PC-9 (cell line): ENCODE data around the gene LTBP4. TPM values are rescaled to one million over a fixed set of nuclear protein-coding genes. Genes with fewer than 3 reads are reported as not detected.

Experiments
- BruUV-seq: library from RNA; stranded (reverse); fragments of 400-500 nt; replicated peaks from 2 replicates; lab custom pipeline; 2021; lab: Mats Ljungman, UMichigan
- CTCF ChIA-PET: fragments of 300-600 bp; sonication (Branson Sonifier 250); formaldehyde crosslinking; loops from one replicate; lab custom pipeline; 2022; ENCODE audit warnings: antibody characterized with exemption; lab: Charles Lee
- POLR2A ChIA-PET: fragments of 300-600 bp; sonication (Branson Sonifier 250); formaldehyde crosslinking; loops from one replicate; lab custom pipeline; 2022; ENCODE audit warnings: antibody characterized with exemption; ENCODE audit not compliant: unreplicated experiment; lab: Charles Lee
- DNase-seq, 2 experiments: peaks; one replicate each; pipeline versions ENCODE4 v3.0.0 to v3.0.0-alpha.2; 2015 to 2022; ENCODE audit warnings: mixed read lengths in 1 of 2
- H2AFZ ChIP-seq: fragments of 200-600 bp; sonication (generic); 2 replicates; pipeline ENCODE4 v1.8.1; 2017; ENCODE audit warnings: antibody characterized with exemption
- H3F3A ChIP-seq: fragments of 200-600 bp; sonication (generic); 2 replicates; pipeline ENCODE4 v1.8.1; 2017; ENCODE audit warnings: antibody characterized with exemption, mild to moderate bottlenecking, low read depth; ENCODE audit not compliant: insufficient read depth
- H3K27ac ChIP-seq: fragments of 200-600 bp; sonication (generic); 2 replicates; pipeline ENCODE4 v1.6.1; 2016; ENCODE audit warnings: mixed run types
- H3K27me3 ChIP-seq: fragments of 200-600 bp; sonication (generic); 2 replicates; pipeline ENCODE4 v1.6.1; 2016; ENCODE audit warnings: low read depth, mixed run types; ENCODE audit not compliant: insufficient read depth
- H3K36me3 ChIP-seq: fragments of 200-600 bp; sonication (generic); 2 replicates; pipeline ENCODE4 v1.6.1; 2016; ENCODE audit warnings: low read depth, mixed run types
- H3K4me1 ChIP-seq: fragments of 200-600 bp; sonication (generic); replicated peaks from 2 replicates; pipeline ENCODE4 v1.6.1; 2016; ENCODE audit warnings: mixed run types; ENCODE audit not compliant: insufficient read depth
- H3K4me2 ChIP-seq: fragments of 200-600 bp; sonication (generic); 2 replicates; pipeline ENCODE4 v1.6.1; 2017; ENCODE audit warnings: mixed run types
- H3K4me3 ChIP-seq: fragments of 200-600 bp; sonication (generic); 2 replicates; pipeline ENCODE4 v1.6.1; 2016; ENCODE audit warnings: mixed run types
- H3K79me2 ChIP-seq: fragments of 200-600 bp; sonication (generic); 2 replicates; pipeline ENCODE4 v1.6.1; 2017; ENCODE audit warnings: low read depth, mixed run types
- H3K9me2 ChIP-seq: fragments of 200-600 bp; sonication (generic); 2 replicates; pipeline ENCODE4 v1.8.1; 2017; ENCODE audit warnings: mild to moderate bottlenecking; ENCODE audit not compliant: insufficient read depth
- H3K9me3 ChIP-seq: fragments of 200-600 bp; sonication (generic); 2 replicates; pipeline ENCODE4 v1.8.1; 2016; ENCODE audit warnings: low read depth; ENCODE audit not compliant: insufficient read depth
- H4K20me1 ChIP-seq: fragments of 200-600 bp; sonication (generic); 2 replicates; pipeline ENCODE4 v1.8.1; 2017; ENCODE audit not compliant: insufficient read depth
- CTCF ChIP-seq: fragments of 200-600 bp; sonication (generic); conservative IDR thresholded peaks from 2 replicates; pipeline ENCODE4 v1.6.1; 2017; ENCODE audit warnings: mixed run types, antibody characterized with exemption, mild to moderate bottlenecking, moderate library complexity
- EZH2 ChIP-seq: fragments of 200-600 bp; sonication (generic); IDR thresholded peaks from 2 replicates; pipeline ENCODE4 v1.8.0; 2017; ENCODE audit warnings: antibody characterized with exemption, low read depth
- intact Hi-C: fragments of 100-400 bp; cut with micrococcal nuclease; formaldehyde crosslinking; loops from one replicate; pipeline ENCODE4 v1.10.0; 2022; ENCODE audit not compliant: unreplicated experiment
- total RNA-seq: library from RNA; stranded (reverse); gene quantifications from 2 replicates; pipeline ENCODE4 v1.2.3, GENCODE V29; 2021

LTBP4 gene
- total RNA-seq, 1 experiment from 2014 or later = 163 TPM

GRCh38 chr19:40613690-40614621 lies 12.8 kb downstream of the LTBP4 start:
- DNase-seq = peak; percentile 82 to 89
- peak overlapping the region; percentile 70 for H3K27ac ChIP-seq
- peaks cover 19% of the 10 kb centered on the region for H3K4me1 ChIP-seq
- POLR2A ChIA-PET = interaction anchor here (0.6 to 1.1 kb wide), 7 partner anchors 10 to 1165 kb away, joined by 3 to 28 read pairs (median 4); partner anchors contain the start of gene BLVRB
- peak overlapping the region; percentile 95 for H2AFZ ChIP-seq
- no peaks in the 10 kb centered on the region for H4K20me1 ChIP-seq
- H3K4me2 ChIP-seq = peak overlapping the region; percentile 89
- CTCF ChIA-PET = interaction anchor here (1.4 kb wide), 1 partner anchor 10 kb away, joined by 19 read pairs; no protein-coding TSS in a partner anchor
- H3K9me2 ChIP-seq = no peaks in the 10 kb centered on the region
- peak overlapping the region; percentile 86 for H3K4me3 ChIP-seq
- no peaks in the 10 kb centered on the region for H3K27me3 ChIP-seq
- peaks cover 4% of the 10 kb centered on the region; the same call in 1 of the 2 replicates for H3K36me3 ChIP-seq
- H3F3A ChIP-seq = peaks cover 33% of the 10 kb centered on the region; the same call in 1 of the 2 replicates
- intact Hi-C loops = loop anchor here (1.0 to 5.0 kb wide), 2 partner anchors 10 to 103 kb away; partner anchors contain the start of genes COQ8B and ITPKC
- TF ChIP-seq CTCF (no peak), EZH2 (no peak)
- no peaks in the 10 kb centered on the region for H3K79me2 ChIP-seq
- no peaks in the 10 kb centered on the region for H3K9me3 ChIP-seq
- BruUV-seq = TSS peak; percentile 36

GRCh38 chr19:40614622-40615411 lies 13.6 kb downstream of the LTBP4 start:
- H4K20me1 ChIP-seq = no peaks in the 10 kb centered on the region
- H3K9me3 ChIP-seq = no peaks in the 10 kb centered on the region
- peaks cover 33% of the 10 kb centered on the region; the same call in 1 of the 2 replicates for H3F3A ChIP-seq
- peak; percentile 83 to 91 for DNase-seq
- H3K27me3 ChIP-seq = no peaks in the 10 kb centered on the region
- H3K4me1 ChIP-seq = peaks cover 19% of the 10 kb centered on the region
- peak overlapping the region; percentile 70 for H3K27ac ChIP-seq
- TF ChIP-seq EZH2 (no peak), CTCF (no peak)
- peaks cover 4% of the 10 kb centered on the region; the same call in 1 of the 2 replicates for H3K36me3 ChIP-seq
- H3K79me2 ChIP-seq = no peaks in the 10 kb centered on the region
- intact Hi-C loops = loop anchor here (1.0 to 5.0 kb wide), 2 partner anchors 11 to 102 kb away; partner anchors contain the start of genes COQ8B and ITPKC
- CTCF ChIA-PET = interaction anchor here (0.6 to 1.4 kb wide), 3 partner anchors 11 to 63 kb away, joined by 3 to 28 read pairs (median 19); no protein-coding TSS in a partner anchor
- BruUV-seq = no TSS peak
- peak overlapping the region; percentile 95 for H2AFZ ChIP-seq
- POLR2A ChIA-PET = interaction anchor here (0.6 to 0.7 kb wide), 6 partner anchors 9 to 1164 kb away, joined by 3 to 9 read pairs (median 4); no protein-coding TSS in a partner anchor
- H3K4me3 ChIP-seq = peak overlapping the region; percentile 86
- no peaks in the 10 kb centered on the region for H3K9me2 ChIP-seq
- H3K4me2 ChIP-seq = peak overlapping the region; percentile 89
